ENCODE measurements around the gene PCDHGB3.

DNA sequence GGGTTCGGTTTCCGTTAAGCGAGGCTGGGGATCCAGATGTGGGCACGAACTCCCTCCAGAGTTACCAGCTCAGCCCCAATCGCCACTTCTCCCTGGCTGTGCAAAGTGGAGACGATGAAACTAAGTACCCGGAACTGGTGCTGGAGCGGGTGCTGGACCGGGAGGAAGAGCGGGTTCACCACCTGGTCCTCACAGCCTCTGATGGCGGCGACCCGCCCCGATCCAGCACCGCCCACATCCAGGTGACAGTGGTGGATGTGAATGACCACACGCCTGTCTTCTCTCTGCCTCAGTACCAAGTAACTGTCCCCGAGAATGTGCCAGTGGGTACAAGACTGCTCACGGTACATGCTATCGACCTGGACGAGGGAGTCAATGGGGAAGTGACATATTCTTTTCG, 13.3 kb downstream of the PCDHGB3 start:
- TF ChIP-seq TAF1 (IDR thresholded peaks at IDR 0.05; ENCODE audit: low read depth) (no peak), EP300 (IDR thresholded peaks at IDR 0.05; ENCODE audit: borderline replicate concordance) (no peak), TCF12 (IDR thresholded peaks at IDR 0.05; ENCODE audit: low read depth) (no peak), RAD21 (IDR thresholded peaks at IDR 0.05; ENCODE audit: low read depth) (no peak), EGR1 (IDR thresholded peaks at IDR 0.05) (no peak), CREB1 (IDR thresholded peaks at IDR 0.05; ENCODE audit: low read depth) (no peak), TEAD4 (IDR thresholded peaks at IDR 0.05) (no peak), YY1 (IDR thresholded peaks at IDR 0.05; ENCODE audit: low read depth) (no peak), ZBTB7A (IDR thresholded peaks at IDR 0.05; ENCODE audit: low read depth) (no peak), FOXM1 (IDR thresholded peaks at IDR 0.05; ENCODE audit: borderline replicate concordance, low read depth) (no peak)
- TF ChIP-seq, protein P1, sequence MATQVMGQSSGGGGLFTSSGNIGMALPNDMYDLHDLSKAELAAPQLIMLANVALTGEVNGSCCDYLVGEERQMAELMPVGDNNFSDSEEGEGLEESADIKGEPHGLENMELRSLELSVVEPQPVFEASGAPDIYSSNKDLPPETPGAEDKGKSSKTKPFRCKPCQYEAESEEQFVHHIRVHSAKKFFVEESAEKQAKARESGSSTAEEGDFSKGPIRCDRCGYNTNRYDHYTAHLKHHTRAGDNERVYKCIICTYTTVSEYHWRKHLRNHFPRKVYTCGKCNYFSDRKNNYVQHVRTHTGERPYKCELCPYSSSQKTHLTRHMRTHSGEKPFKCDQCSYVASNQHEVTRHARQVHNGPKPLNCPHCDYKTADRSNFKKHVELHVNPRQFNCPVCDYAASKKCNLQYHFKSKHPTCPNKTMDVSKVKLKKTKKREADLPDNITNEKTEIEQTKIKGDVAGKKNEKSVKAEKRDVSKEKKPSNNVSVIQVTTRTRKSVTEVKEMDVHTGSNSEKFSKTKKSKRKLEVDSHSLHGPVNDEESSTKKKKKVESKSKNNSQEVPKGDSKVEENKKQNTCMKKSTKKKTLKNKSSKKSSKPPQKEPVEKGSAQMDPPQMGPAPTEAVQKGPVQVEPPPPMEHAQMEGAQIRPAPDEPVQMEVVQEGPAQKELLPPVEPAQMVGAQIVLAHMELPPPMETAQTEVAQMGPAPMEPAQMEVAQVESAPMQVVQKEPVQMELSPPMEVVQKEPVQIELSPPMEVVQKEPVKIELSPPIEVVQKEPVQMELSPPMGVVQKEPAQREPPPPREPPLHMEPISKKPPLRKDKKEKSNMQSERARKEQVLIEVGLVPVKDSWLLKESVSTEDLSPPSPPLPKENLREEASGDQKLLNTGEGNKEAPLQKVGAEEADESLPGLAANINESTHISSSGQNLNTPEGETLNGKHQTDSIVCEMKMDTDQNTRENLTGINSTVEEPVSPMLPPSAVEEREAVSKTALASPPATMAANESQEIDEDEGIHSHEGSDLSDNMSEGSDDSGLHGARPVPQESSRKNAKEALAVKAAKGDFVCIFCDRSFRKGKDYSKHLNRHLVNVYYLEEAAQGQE (IDR thresholded peaks at IDR 0.05; ENCODE audit: low read depth), result no peak
- TF ChIP-seq, protein P2, sequence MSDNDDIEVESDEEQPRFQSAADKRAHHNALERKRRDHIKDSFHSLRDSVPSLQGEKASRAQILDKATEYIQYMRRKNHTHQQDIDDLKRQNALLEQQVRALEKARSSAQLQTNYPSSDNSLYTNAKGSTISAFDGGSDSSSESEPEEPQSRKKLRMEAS (IDR thresholded peaks at IDR 0.05), result no peak
- TF ChIP-seq, protein P3, sequence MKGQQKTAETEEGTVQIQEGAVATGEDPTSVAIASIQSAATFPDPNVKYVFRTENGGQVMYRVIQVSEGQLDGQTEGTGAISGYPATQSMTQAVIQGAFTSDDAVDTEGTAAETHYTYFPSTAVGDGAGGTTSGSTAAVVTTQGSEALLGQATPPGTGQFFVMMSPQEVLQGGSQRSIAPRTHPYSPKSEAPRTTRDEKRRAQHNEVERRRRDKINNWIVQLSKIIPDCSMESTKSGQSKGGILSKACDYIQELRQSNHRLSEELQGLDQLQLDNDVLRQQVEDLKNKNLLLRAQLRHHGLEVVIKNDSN (IDR thresholded peaks at IDR 0.05), result no peak

All from Ishikawa (cell line).